LNCaP clone FGC (cell line): ENCODE results near the gene CHRNB2.
A peak's percentile ranks its signal among the peaks of the same experiment; 100 is the strongest.

Source experiments
- DNase-seq: peaks from one replicate; pipeline ENCODE4 v3.0.0-alpha.2; 2011; ENCODE audit warnings: low read depth
- H3K4me3 ChIP-seq: 2 replicates; pipeline ENCODE4 v1.5.1; 2011; ENCODE audit warnings: mild to moderate bottlenecking, low read depth, low read length, control low read depth
- CTCF ChIP-seq: IDR thresholded peaks from 2 replicates; pipeline ENCODE4 v1.5.1; 2012; ENCODE audit warnings: mild to moderate bottlenecking; ENCODE audit not compliant: control insufficient read depth, insufficient read depth; ENCODE audit errors: extremely low read depth

Gene CHRNB2

GRCh38 chr1:154620751-154621150, 53.2 kb downstream of the CHRNB2 start:
- DNase-seq: no peak
- TF ChIP-seq CTCF: no peak
- H3K4me3 ChIP-seq: no peak overlapping the region

- no peak for DNase-seq
- no peak for TF ChIP-seq CTCF
- no peak overlapping the region for H3K4me3 ChIP-seq
Measured at GRCh38 chr1:154621875-154622274, 54.3 kb downstream of the CHRNB2 start.

GRCh38 chr1:154622503-154623039, 55.0 kb downstream of the CHRNB2 start:
- H3K4me3 ChIP-seq: no peak overlapping the region
- no peak for TF ChIP-seq CTCF
- DNase-seq: no peak

GRCh38 chr1:154623358-154623757, 55.8 kb downstream of the CHRNB2 start:
- DNase-seq: no peak
- no peak overlapping the region for H3K4me3 ChIP-seq
- no peak for TF ChIP-seq CTCF

GRCh38 chr1:154624746-154625643, 57.4 kb downstream of the CHRNB2 start:
- no peak overlapping the region for H3K4me3 ChIP-seq
- no peak for DNase-seq
- no peak for TF ChIP-seq CTCF

- DNase-seq: no peak
- no peak for TF ChIP-seq CTCF
Measured at GRCh38 chr1:154626456-154627256, 59.1 kb downstream of the CHRNB2 start.

More at GRCh38 chr1:154626456-154627256, 59.1 kb downstream of the CHRNB2 start:
- peak overlapping the region; percentile 91 for H3K4me3 ChIP-seq
